ENCODE results near the gene NLGN1. TPM values are rescaled to one million over a fixed set of nuclear protein-coding genes. Genes with fewer than 3 reads are reported as not detected.
A peak's percentile ranks its signal among the peaks of the same experiment; 100 is the strongest.

Gene NLGN1
- total and polyA plus RNA-seq, 9 of the 15 experiments (the other 6 are each of a cell fraction or from before 2014, with no cell fraction given) = under 0.01 to 0.01 TPM; not detected in 7

GRCh38 chr3:173735841-173736240, 338.3 kb downstream of the NLGN1 start:
- Histone ChIP-seq H3K9me3 (replicated peaks; ENCODE audit: control insufficient read depth, insufficient read depth, low read depth, low read length) (no peaks in the 10 kb centered on the region), H4K20me1 (replicated peaks; ENCODE audit: control insufficient read depth, insufficient read depth, low read length) (no peaks in the 10 kb centered on the region), H3K9ac (ENCODE audit: insufficient read depth in 1 of 2, low read depth in 2 of 2, low read length in 2 of 2) (no peak overlapping the region), H3K36me3 (ENCODE audit: control insufficient read depth, insufficient read depth, low read length) (no peaks in the 10 kb centered on the region), H3K4me3 (no peak overlapping the region), H3K4me1 (replicated peaks in 1 of 2; ENCODE audit: control insufficient read depth in 2 of 2, insufficient read depth in 2 of 2, low read length in 2 of 2) (no peaks in the 10 kb centered on the region), H2AFZ (ENCODE audit: low read depth, low read length) (no peak overlapping the region), H3K9me1 (ENCODE audit: control insufficient read depth, insufficient read depth, low read length) (no peaks in the 10 kb centered on the region), H3K27me3 (ENCODE audit: control insufficient read depth in 2 of 2, insufficient read depth in 2 of 2, low read length in 2 of 2) (no peaks in the 10 kb centered on the region), H3K27ac (ENCODE audit: extremely low read depth, low read depth, low read length) (no peak overlapping the region), H3K79me2 (ENCODE audit: control insufficient read depth, insufficient read depth, low read length) (no peaks in the 10 kb centered on the region), H3K4me2 (ENCODE audit: insufficient read depth, low read length) (no peak overlapping the region)
- no peak for DNase-seq (ENCODE audit: extremely low read depth in 1 of 4, low spot score in 3 of 4)
- BruUV-seq (replicated peaks) = no TSS peak
- no peak for ATAC-seq
- CTCF ChIA-PET (ENCODE audit: low intra/inter-chr PET ratio) = no interaction called here
- POLR2A ChIA-PET = no interaction called here
- TF ChIP-seq, protein P1, sequence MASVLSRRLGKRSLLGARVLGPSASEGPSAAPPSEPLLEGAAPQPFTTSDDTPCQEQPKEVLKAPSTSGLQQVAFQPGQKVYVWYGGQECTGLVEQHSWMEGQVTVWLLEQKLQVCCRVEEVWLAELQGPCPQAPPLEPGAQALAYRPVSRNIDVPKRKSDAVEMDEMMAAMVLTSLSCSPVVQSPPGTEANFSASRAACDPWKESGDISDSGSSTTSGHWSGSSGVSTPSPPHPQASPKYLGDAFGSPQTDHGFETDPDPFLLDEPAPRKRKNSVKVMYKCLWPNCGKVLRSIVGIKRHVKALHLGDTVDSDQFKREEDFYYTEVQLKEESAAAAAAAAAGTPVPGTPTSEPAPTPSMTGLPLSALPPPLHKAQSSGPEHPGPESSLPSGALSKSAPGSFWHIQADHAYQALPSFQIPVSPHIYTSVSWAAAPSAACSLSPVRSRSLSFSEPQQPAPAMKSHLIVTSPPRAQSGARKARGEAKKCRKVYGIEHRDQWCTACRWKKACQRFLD (CRISPR knock-in tag; IDR thresholded peaks at IDR 0.05) = no peak
- 0% methylated on average over 1 of the region's 1 CpG for WGBS (ENCODE audit: insufficient coverage, low coverage, missing lambda C conversion rate)
- intact Hi-C loops (cut with micrococcal nuclease) (no loop called here), in situ Hi-C loops (cut with MboI) (no loop called here)
- no peak for FAIRE-seq

DNA sequence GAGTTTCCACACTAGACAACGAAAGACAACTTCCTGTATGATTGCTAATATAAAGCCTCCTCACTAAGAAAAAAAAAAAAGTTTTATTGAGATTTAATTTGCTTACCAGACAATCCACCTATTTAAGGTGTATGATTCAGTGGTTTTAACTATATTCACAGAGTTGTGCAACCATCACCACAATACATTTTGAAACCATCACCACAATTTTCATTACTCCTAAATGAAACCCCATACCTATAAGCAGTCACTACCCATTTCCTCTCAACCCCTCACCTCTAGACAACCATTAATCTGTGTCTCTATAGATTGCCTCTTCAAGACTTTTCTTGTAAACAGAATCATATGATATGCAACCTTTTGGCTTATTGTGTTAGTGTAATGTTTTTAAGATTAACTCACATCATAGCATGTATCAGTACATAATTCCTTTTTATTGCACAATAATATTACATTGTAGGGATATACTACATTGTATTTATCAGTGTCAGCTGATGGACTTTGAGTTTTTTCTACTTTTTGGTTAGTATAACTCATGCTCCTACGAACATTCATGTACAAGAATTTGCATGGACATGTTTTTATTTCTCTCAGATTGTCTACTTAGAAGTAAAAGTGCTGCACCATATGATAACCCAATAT, 339.7 kb downstream of the NLGN1 start:
- FAIRE-seq (no peak), DNase-seq (ENCODE audit: extremely low read depth in 1 of 4, low spot score in 3 of 4) (no peak), ATAC-seq (no peak)
- Histone ChIP-seq H3K9me1 (ENCODE audit: control insufficient read depth, insufficient read depth, low read length) (no peaks in the 10 kb centered on the region), H3K9me3 (replicated peaks; ENCODE audit: control insufficient read depth, insufficient read depth, low read depth, low read length) (no peaks in the 10 kb centered on the region), H3K79me2 (ENCODE audit: control insufficient read depth, insufficient read depth, low read length) (no peaks in the 10 kb centered on the region), H4K20me1 (replicated peaks; ENCODE audit: control insufficient read depth, insufficient read depth, low read length) (no peaks in the 10 kb centered on the region), H3K4me3 (no peak overlapping the region), H2AFZ (ENCODE audit: low read depth, low read length) (no peak overlapping the region), H3K27ac (ENCODE audit: extremely low read depth, low read depth, low read length) (no peak overlapping the region), H3K27me3 (ENCODE audit: control insufficient read depth in 2 of 2, insufficient read depth in 2 of 2, low read length in 2 of 2) (no peaks in the 10 kb centered on the region), H3K4me2 (ENCODE audit: insufficient read depth, low read length) (no peak overlapping the region), H3K36me3 (ENCODE audit: control insufficient read depth, insufficient read depth, low read length) (no peaks in the 10 kb centered on the region), H3K9ac (ENCODE audit: insufficient read depth in 1 of 2, low read depth in 2 of 2, low read length in 2 of 2) (no peak overlapping the region), H3K4me1 (replicated peaks in 1 of 2; ENCODE audit: control insufficient read depth in 2 of 2, insufficient read depth in 2 of 2, low read length in 2 of 2) (no peaks in the 10 kb centered on the region)
- ChIA-PET POLR2A (no interaction called here), CTCF (ENCODE audit: low intra/inter-chr PET ratio) (no interaction called here)
- BruUV-seq (replicated peaks) = no TSS peak
- intact Hi-C loops (cut with micrococcal nuclease) = no loop called here
- 0% methylated on average over 2 of the region's 2 CpGs for WGBS (ENCODE audit: insufficient coverage, low coverage, missing lambda C conversion rate)
- in situ Hi-C loops (cut with MboI) = no loop called here
- no peak for TF ChIP-seq CTBP1 (IDR thresholded peaks at IDR 0.05; ENCODE audit: borderline replicate concordance)
- TF ChIP-seq TGIF2 (CRISPR knock-in tag; IDR thresholded peaks at IDR 0.05) = no peak
- TF ChIP-seq ZBTB9 (CRISPR knock-in tag; IDR thresholded peaks at IDR 0.05) = no peak
- TF ChIP-seq CEBPG (CRISPR knock-in tag; IDR thresholded peaks at IDR 0.05) = no peak
- 0 out of 4 replicates have a peak, but pooled peaks of 1 of the 2 experiments have one; percentile 54 for TF ChIP-seq CEBPG (tag; conservative IDR thresholded peaks at IDR 0.05 in 1 of 2, IDR thresholded peaks at IDR 0.05 in 1 of 2)
- TF ChIP-seq EP400 (IDR thresholded peaks at IDR 0.05) = no peak
- peak; percentile 37; the same call in 1 of the 2 replicates for TF ChIP-seq CEBPB (tag; IDR thresholded peaks at IDR 0.05)
- TF ChIP-seq SP1 (CRISPR knock-in tag; IDR thresholded peaks at IDR 0.05) = no peak
- no peak for TF ChIP-seq POLR2AphosphoS5 (IDR thresholded peaks at IDR 0.05; ENCODE audit: control insufficient read depth, insufficient read depth, low read depth, low read length)
- TF ChIP-seq, protein P2, sequence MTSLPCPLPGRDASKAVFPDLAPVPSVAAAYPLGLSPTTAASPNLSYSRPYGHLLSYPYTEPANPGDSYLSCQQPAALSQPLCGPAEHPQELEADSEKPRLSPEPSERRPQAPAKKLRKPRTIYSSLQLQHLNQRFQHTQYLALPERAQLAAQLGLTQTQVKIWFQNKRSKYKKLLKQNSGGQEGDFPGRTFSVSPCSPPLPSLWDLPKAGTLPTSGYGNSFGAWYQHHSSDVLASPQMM (CRISPR knock-in tag; IDR thresholded peaks at IDR 0.05) = no peak
- TF ChIP-seq TOE1 (IDR thresholded peaks at IDR 0.05; ENCODE audit: borderline replicate concordance) = no peak
- TF ChIP-seq TOE1 (CRISPR knock-in tag; IDR thresholded peaks at IDR 0.05; ENCODE audit: borderline replicate concordance, low read depth) = no peak
